ENCODE data around the gene MAP3K4. TPM values are rescaled to one million over a fixed set of nuclear protein-coding genes. Genes with fewer than 3 reads are reported as not detected.

MAP3K4 gene
- total RNA-seq, 1 experiment from 2014 or later = 18.1 TPM

DNA sequence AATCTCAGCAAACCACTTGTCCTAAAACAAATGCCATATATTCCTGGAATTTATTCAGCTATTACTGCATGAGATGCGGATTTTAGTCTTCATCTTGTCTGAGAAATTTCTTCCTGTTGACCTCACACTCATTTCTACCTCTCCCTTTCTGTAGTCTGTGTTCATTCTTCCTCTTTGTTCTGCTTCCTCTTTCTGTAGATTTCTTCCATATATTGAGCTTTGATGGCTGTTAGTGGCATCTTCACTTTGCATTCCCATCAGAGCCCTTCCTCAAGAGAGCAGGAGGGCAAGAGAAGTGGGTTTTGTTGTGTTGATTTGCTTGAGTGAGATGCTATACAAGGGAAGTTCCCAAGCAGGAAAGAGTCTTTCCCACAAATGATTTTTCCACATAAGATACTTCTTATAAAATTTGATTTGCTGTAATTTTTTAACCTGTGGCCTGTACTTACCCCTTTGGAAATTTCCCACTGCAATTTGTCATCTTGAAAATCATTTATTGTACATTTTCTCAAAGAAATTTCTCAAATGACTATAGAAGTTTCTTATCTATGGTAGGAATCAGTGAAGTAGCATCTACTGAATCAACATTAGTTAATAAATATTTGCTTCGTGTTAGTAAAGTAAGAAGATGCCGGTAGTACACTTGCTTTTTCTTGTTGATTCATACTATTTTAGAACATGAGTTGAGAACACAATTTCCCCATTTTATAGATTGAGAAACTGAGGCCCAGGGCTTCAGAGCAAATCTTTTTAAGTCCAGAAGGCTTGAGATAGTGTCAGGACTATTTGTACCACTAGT, 43.8 kb downstream of the MAP3K4 start:
- no peak for DNase-seq (ENCODE audit: low read depth)

DNA sequence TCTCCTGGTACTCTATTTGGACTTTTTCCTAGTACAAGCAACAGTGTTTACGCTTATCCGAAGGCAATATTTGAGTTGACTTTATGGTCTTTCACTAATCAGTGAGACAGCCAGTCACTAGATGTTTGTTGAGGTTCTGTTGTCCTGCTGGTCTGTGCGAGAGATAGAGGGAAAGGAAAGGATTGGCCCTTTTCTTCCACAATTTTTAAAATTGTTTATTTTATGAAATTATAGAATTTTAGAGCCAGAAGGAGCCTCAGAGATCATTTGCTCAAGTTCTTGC, 44.4 kb downstream of the MAP3K4 start:
- no peak for DNase-seq (ENCODE audit: low read depth)

DNA sequence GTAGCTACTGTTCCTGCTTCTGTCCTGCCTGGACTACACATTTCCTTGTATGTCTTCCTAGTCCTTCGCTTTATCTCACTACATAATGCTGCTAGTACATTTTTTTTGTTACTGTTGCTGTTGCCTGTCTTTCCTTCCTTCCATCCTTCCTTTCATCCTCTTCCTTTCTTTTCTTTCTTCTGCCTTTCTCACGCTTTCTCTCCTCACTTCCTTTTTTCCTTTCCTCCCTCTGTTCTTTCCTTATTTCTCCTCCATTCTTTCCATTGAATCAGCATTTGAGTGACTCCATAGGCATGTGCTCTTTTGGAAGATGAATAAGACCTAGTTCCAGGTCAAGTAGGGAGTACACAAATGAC, 46.3 kb downstream of the MAP3K4 start:
- DNase-seq (ENCODE audit: low read depth) = no peak

DNA sequence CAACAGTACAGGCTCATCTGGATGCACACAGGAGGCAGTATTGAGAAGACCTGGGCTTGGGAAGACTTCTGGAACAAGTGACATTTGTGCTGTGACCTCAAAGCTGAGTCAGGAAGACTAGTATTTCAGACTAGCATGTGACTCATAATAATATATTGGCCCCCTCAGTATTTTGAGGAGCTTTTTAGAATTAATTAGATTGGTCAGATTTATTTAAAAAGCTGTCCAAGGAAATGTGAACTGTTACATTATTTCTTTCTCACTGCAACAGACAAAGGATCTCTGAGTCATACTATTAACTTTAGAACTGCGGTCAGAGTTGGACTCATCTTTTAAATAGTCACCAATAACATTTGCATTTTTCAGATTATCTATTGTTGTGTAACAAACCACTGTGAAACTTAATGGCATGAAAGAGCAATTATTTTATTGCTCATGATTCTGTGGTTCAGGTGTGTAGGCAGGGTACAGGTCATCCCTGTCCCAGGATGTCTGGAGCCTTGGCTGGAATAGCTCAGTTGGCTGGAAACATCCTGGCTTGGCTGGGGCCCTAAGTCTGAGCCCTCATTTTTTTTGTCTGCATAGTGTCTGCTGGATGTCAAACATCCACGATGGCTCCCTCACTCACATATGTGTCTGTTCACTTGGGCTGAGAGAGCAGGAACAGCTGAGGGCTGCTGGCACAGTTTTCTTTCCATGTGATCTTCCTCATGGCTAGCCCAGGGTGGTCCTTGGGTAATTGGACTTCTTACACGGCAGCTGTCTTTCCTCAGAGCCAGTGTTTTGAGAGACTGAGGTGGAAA, 46.9 kb downstream of the MAP3K4 start:
- DNase-seq (ENCODE audit: low read depth) = peak; percentile 97

DNA sequence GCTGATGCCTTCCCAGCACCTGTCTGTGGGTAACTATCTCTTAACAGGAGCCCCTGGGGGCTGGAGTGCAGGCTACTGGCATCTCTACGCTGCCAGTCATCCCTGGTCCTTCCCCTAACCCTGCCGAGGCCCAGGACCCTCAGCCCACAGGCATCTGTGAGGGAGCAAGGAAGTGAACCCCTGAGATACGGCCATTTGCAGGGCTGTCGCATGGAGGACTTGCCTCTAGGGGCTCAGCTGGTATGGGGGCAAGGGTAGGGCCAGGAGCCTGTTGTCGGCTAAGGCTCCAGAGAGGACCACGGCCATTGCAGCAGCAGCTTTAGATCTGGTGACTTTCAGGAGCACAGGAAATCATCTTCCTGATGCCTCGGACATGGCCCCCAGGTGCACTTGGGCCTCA, 49.7 kb downstream of the MAP3K4 start:
- no peak for DNase-seq (ENCODE audit: low read depth)

DNA sequence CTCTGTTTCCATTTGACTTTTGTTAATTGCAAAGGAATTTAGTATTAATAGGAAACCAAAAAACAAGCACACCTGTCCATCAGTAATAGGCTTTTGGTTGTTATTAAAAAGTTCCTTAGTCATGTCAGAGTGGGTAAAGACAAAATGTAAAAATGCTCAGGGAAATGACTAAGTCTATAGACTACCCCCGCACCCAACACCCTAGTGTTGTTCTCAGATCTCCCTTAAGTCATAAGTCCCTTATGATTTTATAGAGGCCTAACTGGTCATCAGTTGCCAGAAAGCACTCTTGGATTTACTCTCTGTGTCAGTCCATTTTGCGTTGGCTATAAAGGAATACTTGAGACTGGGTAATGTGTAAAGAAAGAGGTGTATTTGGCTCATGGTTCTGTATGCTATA, 52.8 kb downstream of the MAP3K4 start:
- DNase-seq (ENCODE audit: low read depth) = peak; percentile 17

DNA sequence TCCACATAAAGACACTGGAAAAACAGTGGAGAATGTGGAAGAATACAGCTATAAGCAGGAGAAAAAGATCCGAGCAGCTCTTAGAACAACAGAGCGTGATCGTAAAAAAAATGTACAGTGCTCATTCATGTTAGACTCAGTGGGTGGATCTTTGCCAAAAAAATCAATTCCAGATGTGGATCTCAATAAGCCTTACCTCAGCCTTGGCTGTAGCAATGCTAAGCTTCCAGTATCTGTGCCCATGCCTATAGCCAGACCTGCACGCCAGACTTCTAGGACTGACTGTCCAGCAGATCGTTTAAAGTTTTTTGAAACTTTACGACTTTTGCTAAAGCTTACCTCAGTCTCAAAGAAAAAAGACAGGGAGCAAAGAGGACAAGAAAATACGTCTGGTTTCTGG, 57.1 kb downstream of the MAP3K4 start:
- DNase-seq (ENCODE audit: low read depth) = no peak

DNA sequence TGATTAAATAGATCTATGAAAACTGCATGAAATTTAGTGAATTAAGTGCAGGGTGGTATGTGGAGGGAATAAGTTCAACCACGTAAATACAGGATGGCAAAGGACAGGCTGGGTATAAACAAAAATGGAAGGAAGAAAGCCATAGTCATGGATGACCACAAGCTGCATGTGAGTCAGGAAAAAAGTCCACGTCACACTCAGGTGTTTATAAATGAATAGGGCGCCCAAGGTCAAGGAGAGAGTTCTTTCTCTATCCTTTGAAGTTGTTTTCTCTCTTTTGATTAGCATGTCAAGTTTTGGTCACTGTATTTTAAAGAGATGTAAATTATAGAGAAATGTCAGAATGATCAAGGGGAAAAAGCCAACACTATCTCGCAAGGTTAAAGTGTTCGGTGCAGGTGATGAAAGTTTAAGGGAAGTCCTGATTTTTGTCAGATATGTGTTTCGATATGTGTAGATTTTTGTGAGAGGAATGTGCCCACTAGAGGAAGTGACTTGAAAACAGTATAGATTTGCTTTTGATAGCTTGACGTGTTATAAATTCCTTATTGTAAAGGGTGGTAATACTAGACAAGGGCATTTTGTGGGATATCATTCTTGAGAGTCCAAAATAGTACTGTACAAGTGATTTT, 58.7 kb downstream of the MAP3K4 start:
- no peak for DNase-seq (ENCODE audit: low read depth)

DNA sequence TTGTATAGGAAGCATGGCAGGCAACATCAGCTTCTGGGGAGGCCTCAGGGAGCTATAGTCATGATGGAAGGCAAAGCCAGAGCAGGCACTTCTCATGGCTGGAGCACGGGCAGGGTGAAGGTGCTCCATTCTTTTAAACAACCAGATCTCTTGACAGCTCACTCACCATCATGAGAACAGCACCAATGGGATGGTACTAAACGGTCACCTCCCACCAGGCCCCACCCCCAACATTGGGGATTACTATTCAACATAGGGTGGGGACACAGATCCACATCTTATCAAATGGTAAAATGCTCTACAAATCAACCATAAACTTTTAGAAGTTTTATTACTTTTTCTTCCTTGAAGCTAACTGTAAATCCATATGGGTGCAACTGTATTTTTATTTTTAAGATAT, 61.5 kb downstream of the MAP3K4 start:
- DNase-seq (ENCODE audit: low read depth) = no peak

DNA sequence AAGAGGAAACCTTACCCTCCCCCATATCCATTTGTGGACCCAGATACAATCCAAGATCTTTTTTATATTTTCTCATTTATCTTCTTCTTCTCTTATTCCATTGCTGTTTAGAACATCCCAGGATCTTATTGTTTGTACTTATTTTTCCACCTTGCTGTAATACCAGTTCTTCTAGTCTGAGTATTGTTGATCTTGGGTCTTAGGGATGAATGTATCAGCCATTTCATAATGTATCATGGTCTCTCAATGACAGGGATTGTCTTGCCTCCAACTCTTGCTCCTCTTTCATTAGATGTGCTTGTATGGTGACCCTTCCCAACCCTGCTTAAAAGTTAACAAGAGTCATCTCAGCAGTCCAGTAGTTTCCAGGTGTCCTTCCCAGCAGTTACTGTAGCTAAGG, 63.3 kb downstream of the MAP3K4 start:
- no peak for DNase-seq (ENCODE audit: low read depth)

DNA sequence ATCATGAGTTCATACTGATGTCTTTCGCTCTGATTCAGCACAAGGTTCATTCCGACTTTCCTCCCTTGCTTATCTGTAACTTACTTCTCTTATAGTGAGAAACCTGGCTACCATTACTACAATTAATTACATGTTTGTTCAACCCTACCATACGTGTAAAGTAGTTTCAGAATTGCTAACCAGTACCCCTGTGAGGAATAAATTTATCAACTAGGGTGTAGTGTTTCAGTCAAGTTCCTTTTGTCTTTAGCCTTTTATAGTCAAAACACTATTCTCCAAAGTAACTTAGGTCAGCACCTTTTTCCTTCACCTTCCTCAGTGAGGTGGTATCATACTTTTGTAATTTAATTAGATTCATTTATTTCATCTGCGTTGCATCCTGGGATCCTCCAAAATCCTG, 64.9 kb downstream of the MAP3K4 start:
- no peak for DNase-seq (ENCODE audit: low read depth)

DNA sequence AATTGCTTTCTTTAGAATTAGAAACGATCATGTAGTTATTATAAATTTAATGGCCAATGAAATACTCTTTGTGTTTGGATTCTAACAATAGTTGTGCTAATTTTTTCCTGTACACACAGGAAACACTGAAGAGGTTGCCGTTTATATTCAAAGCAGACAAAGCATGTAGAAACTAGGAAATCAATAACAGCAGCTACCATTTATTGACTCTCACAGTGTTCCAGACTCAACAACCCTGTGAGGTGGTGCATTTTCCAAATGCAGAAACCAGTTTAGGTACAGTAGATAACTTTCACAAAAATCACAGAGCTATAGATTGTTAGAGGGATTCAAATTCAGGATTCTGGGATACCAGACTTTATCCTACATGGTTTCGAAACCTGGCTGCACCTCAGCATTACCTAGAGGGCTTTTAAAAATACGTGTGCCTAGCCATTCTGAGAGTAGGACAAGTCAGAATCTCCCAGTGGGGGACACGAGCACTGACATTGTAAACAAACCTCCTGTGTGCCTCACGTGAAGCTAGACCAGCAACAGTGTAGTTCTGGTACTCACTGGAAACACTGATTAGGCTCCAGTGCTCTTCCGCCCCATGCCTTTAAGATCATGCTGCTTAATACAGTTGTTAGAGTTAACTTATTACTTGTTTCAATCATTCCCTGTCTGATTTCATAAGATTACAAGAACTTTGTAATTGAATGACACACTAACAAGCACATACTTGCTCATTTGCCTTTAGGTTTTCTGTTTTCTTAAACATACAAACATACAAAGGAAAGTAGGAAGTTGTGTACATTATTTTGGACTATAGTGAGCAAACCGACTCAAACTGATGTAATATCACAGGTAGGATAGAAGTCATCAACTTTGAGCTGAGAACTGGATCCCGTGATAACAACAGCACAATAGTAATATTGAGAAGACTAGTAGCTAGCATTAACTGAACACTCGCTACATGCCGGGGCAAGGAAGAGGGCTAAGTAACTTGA, 65.8 kb downstream of the MAP3K4 start:
- DNase-seq (ENCODE audit: low read depth) = no peak

DNA sequence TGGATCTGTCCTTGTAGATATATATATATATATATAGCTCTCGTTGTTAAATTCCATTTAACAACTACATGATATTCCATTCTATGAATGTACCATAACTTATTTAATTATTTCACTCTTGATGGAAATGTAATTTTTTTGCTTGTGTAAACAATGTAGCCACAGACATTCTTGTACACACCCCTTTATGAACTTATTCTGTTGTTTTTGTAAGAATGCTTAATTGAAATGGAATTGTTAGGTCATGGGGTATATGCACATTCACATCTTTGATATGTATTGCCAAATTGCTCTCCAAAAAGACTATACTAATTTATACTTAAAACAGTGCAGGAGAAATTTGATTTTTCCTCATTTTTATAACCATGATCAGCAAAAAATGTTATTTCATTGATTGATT, 67.2 kb downstream of the MAP3K4 start:
- DNase-seq (ENCODE audit: low read depth) = peak; percentile 7

DNA sequence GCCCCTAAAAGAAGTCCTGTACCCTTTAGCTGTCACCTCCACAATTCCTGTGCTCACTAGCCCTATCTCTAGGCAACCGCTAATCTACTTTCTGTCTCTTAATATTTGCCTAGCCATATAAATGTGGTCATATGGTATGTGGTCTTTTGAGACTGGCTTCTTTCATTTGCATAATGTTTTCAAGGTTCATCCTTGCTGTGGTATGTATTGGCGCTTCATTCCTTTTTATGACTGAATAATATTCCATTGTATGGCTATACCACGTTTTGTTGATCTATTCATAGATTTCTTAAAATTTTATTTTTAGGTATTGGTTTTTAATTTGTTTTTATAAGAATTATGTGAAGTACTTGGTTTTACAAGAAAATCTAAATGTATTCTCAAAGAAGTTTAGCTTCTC, 70.0 kb downstream of the MAP3K4 start:
- DNase-seq (ENCODE audit: low read depth) = no peak

DNA sequence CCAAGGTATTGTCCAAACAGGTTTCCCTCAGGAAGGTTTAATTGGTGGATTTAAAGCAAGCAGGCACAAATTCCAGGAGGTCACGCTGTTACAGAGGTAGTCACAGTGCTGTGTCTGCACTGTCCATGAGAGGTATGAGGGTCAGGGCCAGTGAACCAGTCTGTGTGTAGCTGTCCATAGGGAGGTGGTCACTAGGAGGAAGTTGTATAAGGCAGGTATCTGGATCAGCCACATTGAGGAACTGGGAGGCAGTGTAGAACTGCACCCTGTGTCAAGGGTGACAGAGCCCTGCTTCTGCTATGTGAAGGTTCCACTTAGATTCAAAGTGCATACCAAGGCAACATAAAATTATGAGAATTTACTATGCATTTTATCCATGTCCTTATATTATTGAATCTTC, 73.3 kb downstream of the MAP3K4 start:
- no peak for DNase-seq (ENCODE audit: low read depth)

DNA sequence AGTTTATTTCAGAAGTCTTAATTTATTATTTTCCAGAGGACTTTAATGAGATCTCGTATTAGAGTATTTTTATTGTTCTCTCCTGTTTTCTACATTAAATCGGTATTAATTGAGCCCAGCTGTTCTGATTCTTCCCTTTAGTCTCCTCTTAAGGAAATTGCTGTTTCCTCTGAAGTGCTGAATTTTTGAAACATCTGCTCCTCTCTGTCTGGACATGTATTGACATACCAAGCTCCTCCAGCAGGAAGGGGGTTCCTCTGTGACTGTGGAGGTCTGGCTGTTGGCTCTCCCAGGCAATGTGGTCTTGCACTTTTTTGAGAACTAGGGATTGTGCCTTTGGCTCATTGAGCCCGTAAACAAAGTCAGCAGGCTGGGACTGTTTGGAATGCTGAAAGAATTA, 74.9 kb downstream of the MAP3K4 start:
- DNase-seq (ENCODE audit: low read depth) = peak; percentile 33

DNA sequence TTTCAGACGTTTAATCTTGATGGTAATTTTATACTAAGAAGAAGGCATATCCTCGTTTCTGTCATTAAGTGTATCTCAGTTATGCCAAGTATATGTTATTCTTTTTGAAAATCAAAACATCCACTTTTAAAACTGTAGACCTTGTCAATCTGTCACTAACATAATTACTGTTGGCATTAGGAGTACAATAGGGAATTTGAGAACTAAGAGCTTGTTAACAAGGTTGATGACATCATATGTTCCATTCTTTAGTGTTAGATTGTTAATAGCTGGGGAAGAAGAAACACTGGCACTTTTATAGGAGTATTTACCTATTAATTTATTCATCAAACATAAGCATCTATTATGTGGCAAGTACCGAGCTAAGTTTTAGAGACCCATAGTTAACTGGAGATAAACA, 76.2 kb downstream of the MAP3K4 start:
- no peak for DNase-seq (ENCODE audit: low read depth)

DNA sequence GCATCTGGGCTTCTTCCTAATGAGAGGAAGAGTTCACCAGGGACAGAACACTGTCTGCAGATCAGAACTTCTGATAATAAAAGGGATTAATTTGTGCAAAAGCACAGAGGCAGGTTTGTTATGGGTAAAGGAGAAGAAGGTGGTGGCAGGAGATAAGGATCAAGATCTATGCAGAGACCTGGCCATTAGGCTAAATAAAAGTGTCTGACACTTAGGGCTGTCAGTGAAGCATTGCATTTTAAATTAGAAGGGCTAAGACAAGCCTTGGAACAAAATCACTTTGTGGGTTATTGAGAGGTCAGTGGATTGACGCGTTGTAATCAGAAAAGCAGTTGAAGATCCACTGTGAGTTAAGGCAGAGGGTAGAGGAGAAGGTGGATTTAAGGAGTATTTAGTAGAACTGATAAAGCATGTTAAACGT, 76.8 kb downstream of the MAP3K4 start:
- DNase-seq (ENCODE audit: low read depth) = no peak

DNA sequence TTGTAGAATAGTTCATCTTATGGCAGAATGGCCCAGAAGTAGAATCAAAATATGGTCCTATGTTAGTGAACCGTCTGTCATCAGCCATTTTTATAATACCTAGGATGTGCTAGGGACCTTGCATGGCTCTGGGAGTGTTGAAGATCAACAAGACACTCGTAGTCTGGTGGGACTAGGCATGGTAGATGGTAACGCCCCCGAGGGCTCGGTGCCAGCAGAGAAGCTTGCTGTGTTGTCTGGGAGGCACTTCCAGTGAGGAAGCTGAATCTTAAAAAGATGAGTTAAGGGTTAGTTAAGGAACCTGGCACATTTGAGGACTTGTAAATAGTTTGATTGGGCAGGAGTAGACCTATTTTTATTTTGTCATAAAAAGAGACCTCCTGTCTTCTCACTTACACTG, 82.4 kb downstream of the MAP3K4 start:
- DNase-seq (ENCODE audit: low read depth) = no peak

DNA sequence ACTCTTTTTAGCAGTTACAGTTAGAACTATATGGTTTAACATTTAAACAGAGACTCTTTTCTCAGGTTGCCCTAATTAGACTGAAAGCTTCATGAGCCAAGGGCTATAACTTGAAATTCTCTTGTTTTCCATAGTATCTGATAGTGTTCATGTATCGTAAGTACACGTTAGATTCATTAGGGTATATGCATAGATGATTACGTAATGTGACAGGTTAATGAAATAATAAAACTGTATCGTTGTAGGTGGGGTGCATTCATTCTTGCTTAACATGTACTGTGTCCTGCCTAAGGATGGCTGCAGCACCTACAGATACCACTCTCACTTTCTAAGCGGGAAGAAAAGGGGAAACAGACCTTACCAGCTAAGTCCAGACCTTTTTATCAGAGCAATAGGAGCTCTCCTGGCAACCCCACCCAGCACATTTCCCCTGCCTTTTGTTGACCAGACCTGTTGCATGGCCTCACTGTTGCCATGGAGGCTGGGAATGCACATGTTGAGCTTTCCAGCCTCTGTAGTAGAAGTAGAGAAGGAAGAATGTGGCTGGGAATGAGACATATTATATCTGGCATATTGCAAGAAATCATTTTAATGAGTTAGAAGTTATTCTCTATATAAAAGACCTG, 83.0 kb downstream of the MAP3K4 start:
- DNase-seq (ENCODE audit: low read depth) = no peak

DNA sequence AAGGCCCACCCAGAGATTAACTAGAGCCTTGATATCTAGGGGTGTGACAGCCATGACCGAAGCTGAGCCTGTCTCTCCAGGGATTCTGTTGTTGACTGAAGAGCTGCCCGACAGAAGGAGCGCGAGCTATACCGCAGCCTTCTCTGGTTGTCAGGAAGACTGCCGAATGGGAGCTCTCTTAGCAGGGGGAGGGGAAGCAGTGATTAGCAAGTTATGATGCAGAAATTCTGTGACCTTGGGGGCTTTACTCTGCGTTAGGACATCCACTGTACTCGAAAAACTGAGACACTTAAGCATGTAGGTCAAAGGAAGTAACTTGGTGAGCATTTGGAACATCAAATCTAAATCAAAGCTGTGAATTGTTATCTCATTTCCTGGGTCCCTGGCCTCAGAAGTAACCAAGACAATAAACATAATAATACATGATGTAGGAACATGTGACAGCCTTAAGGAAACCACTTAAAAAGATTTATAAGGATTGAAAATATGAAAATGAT, 84.7 kb downstream of the MAP3K4 start:
- no peak for DNase-seq (ENCODE audit: low read depth)

Data from LHCN-M2 (cell line).